CD14-positive monocyte (primary cell): ENCODE results near the gene YIPF3. TPM values are rescaled to one million over a fixed set of nuclear protein-coding genes. Genes with fewer than 3 reads are reported as not detected.
A peak's percentile ranks its signal among the peaks of the same experiment; 100 is the strongest.

ENCODE experiments used
- DNase-seq, 3 donors: peaks; one replicate each; pipeline ENCODE4 v3.0.0-alpha.2; 2011 to 2022
- H2AFZ ChIP-seq: 2 replicates; pipeline ENCODE4 v1.6.0; 2012; ENCODE audit warnings: mild to moderate bottlenecking, low read depth, low read length, inconsistent platforms; ENCODE audit not compliant: insufficient read depth, poor library complexity, severe bottlenecking
- H3K27ac ChIP-seq, 2 donors: 1 replicate in 1 of 2; 2 replicates in 1 of 2; pipeline ENCODE4 v1.5.1; 2012 to 2013; ENCODE audit warnings: low read length in 2 of 2, control low read depth in 1 of 2, inconsistent platforms in 1 of 2, low read depth in 1 of 2, mild to moderate bottlenecking in 1 of 2
- H3K27me3 ChIP-seq, 2 donors: one replicate each; pipeline versions ENCODE4 v1.6.0 to v1.6.1; 2011 to 2013; ENCODE audit warnings: low read length in 2 of 2; ENCODE audit not compliant: control insufficient read depth in 2 of 2, insufficient read depth in 2 of 2
- H3K36me3 ChIP-seq, 2 donors: replicated peaks in 1 of 2; 1 replicate in 1 of 2; 2 replicates in 1 of 2; pipeline versions ENCODE4 v1.5.1 to v1.6.1; 2012 to 2013; ENCODE audit warnings: low read length in 2 of 2, control low read depth in 1 of 2, inconsistent platforms in 1 of 2, mild to moderate bottlenecking in 1 of 2; ENCODE audit not compliant: insufficient read depth in 2 of 2, control insufficient read depth in 1 of 2
- H3K4me1 ChIP-seq, 2 donors: 1 replicate in 1 of 2; 2 replicates in 1 of 2; pipeline versions ENCODE4 v1.5.1 to v1.6.1; 2012 to 2013; ENCODE audit warnings: low read length in 2 of 2, control low read depth in 1 of 2, inconsistent platforms in 1 of 2, mild to moderate bottlenecking in 1 of 2, moderate library complexity in 1 of 2; ENCODE audit not compliant: insufficient read depth in 2 of 2, control insufficient read depth in 1 of 2
- H3K4me2 ChIP-seq: replicated peaks from 2 replicates; pipeline ENCODE3; 2012; ENCODE audit warnings: low read length, moderate library complexity, mild to moderate bottlenecking; ENCODE audit not compliant: poor library complexity, severe bottlenecking; ENCODE audit errors: extremely low read depth
- H3K4me3 ChIP-seq, 3 experiments: fragments of 200-600 bp in 1 of 3; sonication (generic) in 1 of 3; replicated peaks in 1 of 3; 1 replicate in 2 of 3; 2 replicates in 1 of 3; pipeline ENCODE4 v1.5.1; 2011 to 2013; ENCODE audit warnings: low read length in 3 of 3, mild to moderate bottlenecking in 3 of 3, control low read depth in 2 of 3, low read depth in 2 of 3, inconsistent platforms in 1 of 3, moderate library complexity in 1 of 3
- H3K79me2 ChIP-seq: 2 replicates; pipeline ENCODE4 v1.6.0; 2012; ENCODE audit warnings: mild to moderate bottlenecking, control low read depth, inconsistent platforms, low read length, moderate library complexity; ENCODE audit not compliant: insufficient read depth
- H3K9ac ChIP-seq: 2 replicates; pipeline ENCODE4 v1.6.0; 2017; ENCODE audit warnings: low read length, mild to moderate bottlenecking; ENCODE audit not compliant: insufficient read depth, poor library complexity, severe bottlenecking
- H3K9me3 ChIP-seq, 2 donors: replicated peaks in 1 of 2; 1 replicate in 1 of 2; 2 replicates in 1 of 2; pipeline versions ENCODE4 v1.5.1 to v1.6.1; 2012 to 2013; ENCODE audit warnings: low read length in 2 of 2, control low read depth in 1 of 2; ENCODE audit not compliant: control insufficient read depth in 1 of 2, insufficient read depth in 1 of 2
- H4K20me1 ChIP-seq: 2 replicates; pipeline ENCODE4 v1.6.0; 2012; ENCODE audit warnings: mild to moderate bottlenecking, low read length, control low read depth, moderate library complexity; ENCODE audit not compliant: insufficient read depth
- H3K27ac Mint-ChIP-seq, 7 donors: one replicate each; pipeline ENCODE4 v1.8.0; 2020; ENCODE audit warnings: mild to moderate bottlenecking in 7 of 7, mixed read lengths in 7 of 7, moderate library complexity in 6 of 7, inconsistent platforms in 2 of 7
- H3K27me3 Mint-ChIP-seq, 3 donors: one replicate each; pipeline ENCODE4 v1.8.0; 2021 to 2022; ENCODE audit warnings: low read depth in 3 of 3, mild to moderate bottlenecking in 3 of 3, mixed read lengths in 3 of 3, moderate library complexity in 3 of 3, inconsistent platforms in 1 of 3
- H3K36me3 Mint-ChIP-seq, 2 donors: one replicate each; pipeline ENCODE4 v1.8.0; 2020; ENCODE audit warnings: mixed read lengths in 2 of 2, inconsistent platforms in 1 of 2, mild to moderate bottlenecking in 1 of 2
- H3K4me1 Mint-ChIP-seq: one replicate; pipeline ENCODE4 v1.8.0; 2020; ENCODE audit warnings: mild to moderate bottlenecking, mixed read lengths
- H3K4me3 Mint-ChIP-seq, 2 donors: one replicate each; pipeline ENCODE4 v1.8.0; 2020; ENCODE audit warnings: mild to moderate bottlenecking in 2 of 2, mixed read lengths in 2 of 2, moderate library complexity in 1 of 2
- H3K9me3 Mint-ChIP-seq, 7 donors: one replicate each; pipeline ENCODE4 v1.8.0; 2020 to 2022; ENCODE audit warnings: mixed read lengths in 7 of 7, mild to moderate bottlenecking in 6 of 7, moderate library complexity in 6 of 7, inconsistent platforms in 2 of 7
- CTCF ChIP-seq: fragments of 200-600 bp; IDR thresholded peaks from one replicate; pipeline ENCODE4 v1.8.0; 2022; ENCODE audit warnings: antibody characterized with exemption, mild to moderate bottlenecking
- WGBS: methylation state at CpG from one replicate; pipeline ENCODE4 v1.1.5; 2013; ENCODE audit warnings: missing lambda C conversion rate; ENCODE audit not compliant: insufficient coverage; 5-methylcytosine and 5-hydroxymethylcytosine counted together
- intact Hi-C, 2 donors: fragments of 100-400 bp; cut with micrococcal nuclease; formaldehyde crosslinking; loops; one replicate each; pipeline versions ENCODE4 v1.15.0 to v1.15.1; 2023
- polyA plus RNA-seq, 3 donors: library from polyadenylated mRNA; depleted of rRNA in 1 of 3; unstranded in 2 of 3; stranded (reverse) in 1 of 3; fragments of 300-500 nt in 2 of 3; fragments of >200 nt in 1 of 3; fragmentation: Illumina TruSeq in 2 of 3; gene quantifications; 1 replicate in 2 of 3; 2 replicates in 1 of 3; pipeline ENCODE4 v1.2.3, GENCODE V29; 2012 to 2021

Gene YIPF3
- polyA plus RNA-seq, 3 donors = 112 to 126 (median 123) TPM

GRCh38 chr6:43520097-43520496, 3.4 kb upstream of the YIPF3 start:
- 100% methylated on average over 3 of the region's 8 CpGs for WGBS
- no peak overlapping the region for H2AFZ ChIP-seq
- no peak for TF ChIP-seq CTCF
- peaks cover 61 to 71% of the 10 kb centered on the region in 2 donors for H3K36me3 ChIP-seq
- Mint-ChIP-seq H3K4me1 (peaks cover 14% of the 10 kb centered on the region), H3K36me3 (peaks cover 8 to 57% of the 10 kb centered on the region in 2 donors), H3K27ac (peak overlapping the region in 1 of 7 donors; percentile 16), H3K9me3 (no peaks in the 10 kb centered on the region), H3K4me3 (no peak overlapping the region), H3K27me3 (peaks cover 0 to 1% (median 0%) of the 10 kb centered on the region in 3 donors)
- H3K9me3 ChIP-seq = no peaks in the 10 kb centered on the region
- intact Hi-C loops = no loop called here
- H3K9ac ChIP-seq = no peak overlapping the region
- no peaks in the 10 kb centered on the region for H3K27me3 ChIP-seq
- no peak overlapping the region for H3K27ac ChIP-seq
- peaks cover 12% of the 10 kb centered on the region for H4K20me1 ChIP-seq
- H3K79me2 ChIP-seq = peaks cover 44% of the 10 kb centered on the region
- H3K4me1 ChIP-seq = peaks cover 21 to 24% of the 10 kb centered on the region in 2 donors
- no peak for DNase-seq
- no peak overlapping the region for H3K4me2 ChIP-seq
- H3K4me3 ChIP-seq = no peak overlapping the region

- H3K4me3 ChIP-seq = peak overlapping the region; percentile 61 to 100 (median 78)
- H3K4me2 ChIP-seq = peak overlapping the region; percentile 99
- no peak for DNase-seq
- no peaks in the 10 kb centered on the region for H3K27me3 ChIP-seq
- H3K9me3 ChIP-seq = no peaks in the 10 kb centered on the region
- Mint-ChIP-seq H3K4me1 (peaks cover 24% of the 10 kb centered on the region), H3K27me3 (no peaks in the 10 kb centered on the region), H3K36me3 (peaks cover 31 to 53% of the 10 kb centered on the region in 2 donors), H3K27ac (no peak overlapping the region), H3K9me3 (no peaks in the 10 kb centered on the region), H3K4me3 (no peak overlapping the region)
- WGBS = 9% methylated on average over 10 of the region's 10 CpGs
- peak overlapping the region; percentile 92 for H3K9ac ChIP-seq
- H3K79me2 ChIP-seq = peaks cover 54% of the 10 kb centered on the region
- H3K27ac ChIP-seq = peak overlapping the region in 1 of 2 donors; percentile 93
- H3K36me3 ChIP-seq = peaks cover 58 to 71% of the 10 kb centered on the region in 2 donors
- H3K4me1 ChIP-seq = peaks cover 23 to 31% of the 10 kb centered on the region in 2 donors
- H4K20me1 ChIP-seq = peaks cover 28% of the 10 kb centered on the region
- intact Hi-C loops = loop anchor here (5.0 to 10.0 kb wide), 4 partner anchors 153 to 503 kb away; partner anchors contain the start of genes SRF (in 2 of the 2), KLHDC3 (in 1 of the 2), MEA1 (in 1 of the 2) and ZNF318 (in 1 of the 2)
- H2AFZ ChIP-seq = peak overlapping the region; percentile 99
- TF ChIP-seq CTCF = no peak
These were observed 1.0 kb upstream of the YIPF3 start for GRCh38 chr6:43517505-43518357.
